IMR-90 (cell line): ENCODE results near the gene PRKN. TPM values are rescaled to one million over a fixed set of nuclear protein-coding genes. Genes with fewer than 3 reads are reported as not detected.

Source experiments
- ATAC-seq: fragments of 200-7000 bp; cut with Tn5 transposase; 2 replicates; pipeline ENCODE4 v1.9.1; 2020; ENCODE audit warnings: low read depth, mild to moderate bottlenecking, moderate library complexity
- BruUV-seq: library from RNA; stranded (reverse); fragments of 400-500 nt; replicated peaks from 2 replicates; lab custom pipeline; 2021; lab: Mats Ljungman, UMichigan
- CTCF ChIA-PET: fragments of 300-600 bp; formaldehyde crosslinking; extraction: SDS; loops from one replicate; lab custom pipeline; 2021; ENCODE audit warnings: antibody characterized with exemption; lab: Yijun Ruan, JAX
- POLR2A ChIA-PET: fragments of 300-600 bp; sonication (Branson Sonifier 250); formaldehyde crosslinking; loops from one replicate; lab custom pipeline; 2022; ENCODE audit warnings: antibody characterized with exemption; ENCODE audit not compliant: unreplicated experiment; lab: Charles Lee
- DNase-seq: peaks from one replicate; pipeline ENCODE4 v3.0.0; 2013
- H2AFZ ChIP-seq: replicated peaks from 2 replicates; pipeline ENCODE3; 2013; ENCODE audit warnings: low read length, mild to moderate bottlenecking; ENCODE audit not compliant: poor library complexity
- H2AK5ac ChIP-seq: 2 replicates; pipeline ENCODE4 v1.6.1; 2013; ENCODE audit warnings: low read depth, low read length, inconsistent platforms
- H2AK9ac ChIP-seq: replicated peaks from 2 replicates; pipeline ENCODE3; 2013; ENCODE audit warnings: mild to moderate bottlenecking, low read depth, low read length, moderate library complexity; ENCODE audit not compliant: poor library complexity
- H2BK120ac ChIP-seq: 2 replicates; pipeline ENCODE4 v1.6.1; 2013; ENCODE audit warnings: low read depth, low read length, inconsistent platforms
- H2BK15ac ChIP-seq: 3 replicates; pipeline ENCODE4 v1.6.1; 2013; ENCODE audit warnings: low read depth, low read length, inconsistent platforms
- H2BK20ac ChIP-seq: 2 replicates; pipeline ENCODE4 v1.6.1; 2013; ENCODE audit warnings: low read depth, mild to moderate bottlenecking, inconsistent platforms, low read length, moderate library complexity
- H2BK5ac ChIP-seq: 2 replicates; pipeline ENCODE4 v1.6.1; 2013; ENCODE audit warnings: mild to moderate bottlenecking, low read depth, low read length, inconsistent platforms; ENCODE audit not compliant: poor library complexity, severe bottlenecking
- H3K14ac ChIP-seq: replicated peaks from 2 replicates; pipeline ENCODE4 v1.6.1; 2013; ENCODE audit warnings: low read depth, low read length, inconsistent platforms
- H3K18ac ChIP-seq: 2 replicates; pipeline ENCODE4 v1.6.1; 2013; ENCODE audit warnings: low read depth, low read length, control low read depth
- H3K23ac ChIP-seq: 2 replicates; pipeline ENCODE4 v1.6.1; 2013; ENCODE audit warnings: low read depth, low read length, inconsistent platforms
- H3K27ac ChIP-seq: 2 replicates; pipeline ENCODE4 v1.5.1; 2013; ENCODE audit warnings: mild to moderate bottlenecking, control low read depth, low read length; ENCODE audit not compliant: insufficient read depth
- H3K27me3 ChIP-seq: 2 replicates; pipeline ENCODE4 v1.6.1; 2013; ENCODE audit warnings: low read length; ENCODE audit not compliant: control insufficient read depth, insufficient read depth
- H3K36me3 ChIP-seq: 2 replicates; pipeline ENCODE4 v1.6.1; 2013; ENCODE audit warnings: low read length, mixed read lengths; ENCODE audit not compliant: control insufficient read depth, insufficient read depth
- H3K4ac ChIP-seq: 2 replicates; pipeline ENCODE4 v1.6.1; 2013; ENCODE audit warnings: low read depth, low read length, inconsistent platforms
- H3K4me1 ChIP-seq: 2 replicates; pipeline ENCODE4 v1.6.1; 2013; ENCODE audit warnings: low read length, mixed read lengths; ENCODE audit not compliant: control insufficient read depth, insufficient read depth
- H3K4me2 ChIP-seq: 2 replicates; pipeline ENCODE4 v1.6.1; 2013; ENCODE audit warnings: low read depth, mild to moderate bottlenecking, control low read depth, low read length, moderate library complexity
- H3K4me3 ChIP-seq: 2 replicates; pipeline ENCODE4 v1.5.1; 2013; ENCODE audit warnings: low read depth, mild to moderate bottlenecking, control low read depth, low read length, moderate library complexity; ENCODE audit not compliant: insufficient read depth
- H3K56ac ChIP-seq: 2 replicates; pipeline ENCODE4 v1.6.1; 2013; ENCODE audit warnings: low read length, inconsistent platforms; ENCODE audit not compliant: insufficient read depth; ENCODE audit errors: extremely low read depth
- H3K79me1 ChIP-seq, 2 experiments: 2 replicates each; pipeline ENCODE4 v1.6.1; 2013; ENCODE audit warnings: low read length in 2 of 2, inconsistent platforms in 1 of 2, low read depth in 1 of 2
- H3K9ac ChIP-seq: 2 replicates; pipeline ENCODE4 v1.6.1; 2013; ENCODE audit warnings: low read depth, low read length, control low read depth
- H3K9me1 ChIP-seq: 2 replicates; pipeline ENCODE4 v1.6.1; 2013; ENCODE audit warnings: low read length, inconsistent platforms; ENCODE audit not compliant: insufficient read depth
- H3K9me3 ChIP-seq: 2 replicates; pipeline ENCODE4 v1.6.1; 2013; ENCODE audit warnings: low read length; ENCODE audit not compliant: control insufficient read depth, insufficient read depth
- H4K20me1 ChIP-seq: 2 replicates; pipeline ENCODE4 v1.6.1; 2013; ENCODE audit warnings: low read length, inconsistent platforms; ENCODE audit not compliant: insufficient read depth
- H4K5ac ChIP-seq: 2 replicates; pipeline ENCODE4 v1.6.1; 2013; ENCODE audit warnings: mild to moderate bottlenecking, low read depth, low read length, control low read depth
- H4K8ac ChIP-seq, 2 experiments: 2 replicates each; pipeline ENCODE4 v1.6.1; 2013; ENCODE audit warnings: low read depth in 2 of 2, low read length in 2 of 2, control low read depth in 1 of 2, inconsistent platforms in 1 of 2
- H4K91ac ChIP-seq: 2 replicates; pipeline ENCODE4 v1.6.1; 2013; ENCODE audit warnings: low read depth, low read length, inconsistent platforms; ENCODE audit not compliant: insufficient read depth
- BHLHE40 ChIP-seq: fragments of 150-350 bp; IDR thresholded peaks from 2 replicates; pipeline ENCODE4 v1.6.1; 2016; ENCODE audit warnings: mild to moderate bottlenecking, low read depth, low read length
- CEBPB ChIP-seq: IDR thresholded peaks from 2 replicates; pipeline ENCODE4 v1.6.1; 2012; ENCODE audit warnings: low read depth, low read length, improper control_type of control experiment
- CHD1 ChIP-seq: IDR thresholded peaks from 2 replicates; pipeline ENCODE4 v1.6.1; 2012; ENCODE audit warnings: low read depth, low read length, improper control_type of control experiment
- CTCF ChIP-seq: conservative IDR thresholded peaks from 2 replicates; pipeline ENCODE4 v1.5.1; 2012; ENCODE audit warnings: mild to moderate bottlenecking, low read depth, low read length, improper control_type of control experiment
- FOS ChIP-seq: fragments of 150-350 bp; IDR thresholded peaks from 2 replicates; pipeline ENCODE4 v1.6.1; 2016; ENCODE audit warnings: low read depth, low read length
- MAFK ChIP-seq: IDR thresholded peaks from 2 replicates; pipeline ENCODE4 v1.6.1; 2012; ENCODE audit warnings: low read depth, low read length, improper control_type of control experiment
- MAZ ChIP-seq: IDR thresholded peaks from 2 replicates; pipeline ENCODE4 v1.6.1; 2012; ENCODE audit warnings: low read depth, mild to moderate bottlenecking, low read length, improper control_type of control experiment, moderate library complexity, borderline replicate concordance
- MXI1 ChIP-seq: IDR thresholded peaks from 2 replicates; pipeline ENCODE4 v1.6.1; 2012; ENCODE audit warnings: low read depth, mild to moderate bottlenecking, low read length, moderate library complexity, borderline replicate concordance
- NFE2L2 ChIP-seq: fragments of 150-350 bp; IDR thresholded peaks from 2 replicates; pipeline ENCODE4 v1.6.1; 2016; ENCODE audit warnings: low read depth, mild to moderate bottlenecking, low read length
- POLR2A ChIP-seq: IDR thresholded peaks from 2 replicates; pipeline ENCODE4 v1.6.1; 2012; ENCODE audit warnings: mild to moderate bottlenecking, low read depth, low read length
- RAD21 ChIP-seq: IDR thresholded peaks from 2 replicates; pipeline ENCODE4 v1.6.1; 2012; ENCODE audit warnings: low read length, improper control_type of control experiment
- RCOR1 ChIP-seq: IDR thresholded peaks from 2 replicates; pipeline ENCODE4 v1.6.1; 2012; ENCODE audit warnings: mild to moderate bottlenecking, low read length, improper control_type of control experiment; ENCODE audit not compliant: insufficient replicate concordance
- RFX5 ChIP-seq: IDR thresholded peaks from 2 replicates; pipeline ENCODE4 v1.8.0; 2012; ENCODE audit warnings: low read depth, mild to moderate bottlenecking, low read length, moderate library complexity
- SMC3 ChIP-seq: fragments of 150-350 bp; IDR thresholded peaks from 2 replicates; pipeline ENCODE4 v1.6.1; 2016; ENCODE audit warnings: low read depth, mild to moderate bottlenecking, antibody characterized with exemption, low read length, moderate library complexity
- USF2 ChIP-seq: fragments of 150-350 bp; IDR thresholded peaks from 2 replicates; pipeline ENCODE4 v1.6.1; 2017; ENCODE audit warnings: mild to moderate bottlenecking, antibody characterized with exemption, low read length, low read depth
- WGBS, 2 experiments: methylation state at CpG; one replicate each; pipeline versions ENCODE4 v1.1.5 to v1.1.7; 2013; ENCODE audit warnings: missing lambda C conversion rate in 2 of 2; ENCODE audit not compliant: insufficient read length in 1 of 2; ENCODE audit errors: extremely low coverage in 2 of 2; 5-methylcytosine and 5-hydroxymethylcytosine counted together
- dilution Hi-C: fragments of 300-500 bp; cut with HindIII; formaldehyde crosslinking; loops from one replicate; pipeline ENCODE4 v1.14.3; 2018; ENCODE audit warnings: low sequenced_read_pairs; ENCODE audit not compliant: unreplicated experiment
- in situ Hi-C: fragments of 300-500 bp; cut with MboI; formaldehyde crosslinking; loops from 3 replicates; pipeline ENCODE4 v1.14.3; 2019; ENCODE audit warnings: low sequenced_read_pairs, inconsistent platforms, mixed read lengths
- intact Hi-C: fragments of 100-400 bp; cut with micrococcal nuclease; formaldehyde crosslinking; loops from 2 replicates; pipeline ENCODE4 v1.10.0; 2022
- polyA plus RNA-seq, 3 experiments: library from polyadenylated mRNA; depleted of rRNA; stranded (reverse); fragments of >200 nt; gene quantifications; 2 replicates each; pipeline ENCODE4 v1.2.3, GENCODE V29; 2012; ENCODE audit warnings: low replicate concordance in 1 of 3
- total RNA-seq: library from RNA; depleted of rRNA; stranded (reverse); fragments of >200 nt; gene quantifications from 2 replicates; pipeline ENCODE4 v1.2.3, GENCODE V29; 2012
- TF ChIP-seq, protein P1 (sequence below): fragments of 150-350 bp; IDR thresholded peaks from 2 replicates; pipeline ENCODE4 v1.6.1; 2016; ENCODE audit warnings: low read depth, mild to moderate bottlenecking, low read length, moderate library complexity, borderline replicate concordance

The PRKN gene
- total and polyA plus RNA-seq, 2 of the 4 experiments (the other 2 are of a cell fraction): 0.15 to 0.18 TPM

GRCh38 chr6:162358625-162359024, 368.9 kb downstream of the PRKN start:
- Histone ChIP-seq H3K9ac (no peak overlapping the region), H3K27me3 (no peaks in the 10 kb centered on the region), H3K9me3 (peaks cover 7% of the 10 kb centered on the region), H4K5ac (no peak overlapping the region), H3K4me3 (no peak overlapping the region), H3K56ac (no peak overlapping the region), H2AK9ac (no peak overlapping the region), H3K79me1 (no peaks in the 10 kb centered on the region), H3K14ac (no peak overlapping the region), H2BK20ac (no peak overlapping the region), H3K18ac (no peak overlapping the region), H3K27ac (no peak overlapping the region), H2BK5ac (no peak overlapping the region), H3K4ac (no peak overlapping the region), H4K8ac (no peak overlapping the region), H2BK15ac (no peak overlapping the region), H2BK120ac (no peak overlapping the region), H3K4me1 (no peaks in the 10 kb centered on the region), H4K20me1 (no peaks in the 10 kb centered on the region), H2AK5ac (no peak overlapping the region), H3K4me2 (no peak overlapping the region), H3K36me3 (no peaks in the 10 kb centered on the region), H3K9me1 (no peaks in the 10 kb centered on the region), H3K23ac (no peak overlapping the region), H4K91ac (no peak overlapping the region), H2AFZ (no peak overlapping the region)
- ATAC-seq (no peak), DNase-seq (no peak)
- TF ChIP-seq RAD21 (no peak), USF2 (no peak), CHD1 (no peak), BHLHE40 (no peak), NFE2L2 (no peak), POLR2A (no peak), RCOR1 (no peak), SMC3 (no peak), CTCF (no peak), FOS (no peak), MAZ (no peak), MXI1 (no peak), MAFK (no peak), CEBPB (no peak), RFX5 (no peak)
- TF ChIP-seq, protein P1, sequence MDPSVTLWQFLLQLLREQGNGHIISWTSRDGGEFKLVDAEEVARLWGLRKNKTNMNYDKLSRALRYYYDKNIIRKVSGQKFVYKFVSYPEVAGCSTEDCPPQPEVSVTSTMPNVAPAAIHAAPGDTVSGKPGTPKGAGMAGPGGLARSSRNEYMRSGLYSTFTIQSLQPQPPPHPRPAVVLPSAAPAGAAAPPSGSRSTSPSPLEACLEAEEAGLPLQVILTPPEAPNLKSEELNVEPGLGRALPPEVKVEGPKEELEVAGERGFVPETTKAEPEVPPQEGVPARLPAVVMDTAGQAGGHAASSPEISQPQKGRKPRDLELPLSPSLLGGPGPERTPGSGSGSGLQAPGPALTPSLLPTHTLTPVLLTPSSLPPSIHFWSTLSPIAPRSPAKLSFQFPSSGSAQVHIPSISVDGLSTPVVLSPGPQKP: no peak
- CTCF ChIA-PET: no interaction called here
- intact Hi-C loops (no loop called here), in situ Hi-C loops (no loop called here), dilution Hi-C loops (no loop called here)
- no CpG with 5 or more reads among the region's 4 CpGs for whole genome bisulfite sequencing, 2 experiments
- BruUV-seq: no TSS peak
- POLR2A ChIA-PET: no interaction called here
